ENCODE results near the gene SCAMP4.
"Not testable (repeated sequence)": the region's sequence is repeated elsewhere in the genome, so short reads cannot be mapped to it uniquely, and the experiment has no call there.

The SCAMP4 gene

DNA sequence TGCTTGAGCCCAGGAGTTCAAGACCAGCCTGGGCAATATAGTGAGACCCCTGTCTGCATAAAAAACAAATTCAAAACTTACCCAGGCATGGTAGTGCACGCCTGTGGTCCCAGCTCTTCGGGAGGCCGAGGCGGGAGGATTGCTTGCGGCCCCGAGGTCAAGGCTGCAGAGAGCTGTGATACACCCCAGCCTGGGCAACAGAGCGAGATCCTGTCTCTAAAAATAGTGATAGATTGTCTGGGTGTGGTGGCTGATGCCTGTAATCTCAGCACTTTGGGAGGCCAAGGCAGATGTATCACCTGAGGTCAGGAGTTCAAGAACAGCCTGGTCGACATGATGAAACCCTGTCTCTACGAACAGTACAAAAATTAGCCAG, 37.9 kb upstream of the SCAMP4 start:
- DNase-seq: no peak

GRCh38 chr19:1868971-1869370, 36.2 kb upstream of the SCAMP4 start:
- no peak for DNase-seq

DNA sequence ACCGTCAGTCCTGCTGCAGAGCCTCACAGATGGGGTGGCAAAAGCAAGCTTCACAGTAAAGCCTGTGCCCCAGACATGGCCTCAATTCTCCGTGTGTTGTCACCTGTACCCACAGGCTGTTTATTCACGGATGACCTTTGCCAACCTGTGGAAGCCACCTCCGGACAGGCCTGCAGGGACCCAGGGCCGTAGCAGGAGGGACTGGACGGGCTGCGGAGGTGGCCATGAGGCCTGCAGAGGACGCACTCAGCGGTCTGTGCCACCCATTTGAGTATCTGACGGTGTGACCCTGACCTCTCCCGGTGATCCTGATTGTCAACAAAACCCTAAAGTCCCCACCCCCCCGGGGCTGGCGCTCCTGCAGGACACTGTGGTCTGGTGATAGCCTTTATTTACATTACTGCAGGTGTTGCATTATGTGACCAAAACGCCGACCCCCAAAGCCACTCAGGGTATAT, 34.0 kb upstream of the SCAMP4 start:
- no peak for DNase-seq

DNA sequence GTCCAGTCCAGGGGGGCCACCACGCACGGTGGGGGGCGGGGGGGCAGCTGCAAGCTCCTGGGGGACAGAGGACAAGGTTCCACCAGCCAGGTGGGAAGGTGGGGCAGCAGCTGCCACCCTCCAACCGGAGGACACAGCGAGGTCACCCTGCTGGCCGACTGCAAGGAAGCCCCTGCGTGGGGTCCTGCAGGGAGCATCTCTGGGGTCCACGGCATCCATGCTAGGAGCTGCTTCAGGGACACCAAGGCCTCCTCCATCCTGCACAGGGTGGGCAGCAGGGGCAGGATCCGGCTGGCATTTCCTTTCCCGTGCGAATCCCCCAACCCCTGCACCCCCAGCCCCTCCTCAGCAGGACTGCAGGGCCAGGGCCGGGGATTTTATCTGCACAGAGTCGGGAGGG, 33.6 kb upstream of the SCAMP4 start:
- DNase-seq: no peak

DNA sequence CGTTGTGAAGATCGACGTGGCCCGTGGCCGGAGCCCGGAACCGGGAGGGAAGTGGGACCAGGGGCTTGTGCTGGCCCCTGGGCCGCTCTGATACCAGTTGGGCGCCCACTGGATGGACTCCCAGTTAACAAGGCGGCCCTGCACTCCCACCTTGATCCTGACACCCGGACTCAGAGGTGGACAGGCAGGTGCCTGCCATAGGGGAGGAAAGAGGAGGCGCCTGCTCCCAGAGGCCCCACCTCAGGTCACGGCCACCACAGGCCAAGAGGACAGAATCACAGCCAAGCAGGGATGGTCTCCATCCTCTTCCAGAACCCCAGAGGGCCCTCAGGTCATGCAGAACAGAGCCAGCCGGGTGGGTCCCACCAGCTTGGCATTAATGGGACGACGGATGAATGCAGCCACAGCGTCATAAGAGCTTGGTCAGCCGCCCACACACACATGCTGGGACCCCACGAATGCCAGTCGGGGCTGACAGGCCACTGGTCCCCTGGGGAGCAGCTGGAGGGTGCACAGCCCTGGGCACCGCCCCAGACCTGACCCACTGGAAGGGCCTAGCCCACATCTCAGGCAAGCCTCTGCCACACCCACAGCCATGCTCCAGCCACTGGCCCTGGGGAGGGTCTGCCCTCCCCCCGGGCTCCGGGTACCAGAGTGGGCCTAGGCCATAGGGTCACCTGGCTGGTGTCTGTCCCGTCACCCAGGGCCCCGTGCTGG, 32.2 kb upstream of the SCAMP4 start:
- DNase-seq: no peak

DNA sequence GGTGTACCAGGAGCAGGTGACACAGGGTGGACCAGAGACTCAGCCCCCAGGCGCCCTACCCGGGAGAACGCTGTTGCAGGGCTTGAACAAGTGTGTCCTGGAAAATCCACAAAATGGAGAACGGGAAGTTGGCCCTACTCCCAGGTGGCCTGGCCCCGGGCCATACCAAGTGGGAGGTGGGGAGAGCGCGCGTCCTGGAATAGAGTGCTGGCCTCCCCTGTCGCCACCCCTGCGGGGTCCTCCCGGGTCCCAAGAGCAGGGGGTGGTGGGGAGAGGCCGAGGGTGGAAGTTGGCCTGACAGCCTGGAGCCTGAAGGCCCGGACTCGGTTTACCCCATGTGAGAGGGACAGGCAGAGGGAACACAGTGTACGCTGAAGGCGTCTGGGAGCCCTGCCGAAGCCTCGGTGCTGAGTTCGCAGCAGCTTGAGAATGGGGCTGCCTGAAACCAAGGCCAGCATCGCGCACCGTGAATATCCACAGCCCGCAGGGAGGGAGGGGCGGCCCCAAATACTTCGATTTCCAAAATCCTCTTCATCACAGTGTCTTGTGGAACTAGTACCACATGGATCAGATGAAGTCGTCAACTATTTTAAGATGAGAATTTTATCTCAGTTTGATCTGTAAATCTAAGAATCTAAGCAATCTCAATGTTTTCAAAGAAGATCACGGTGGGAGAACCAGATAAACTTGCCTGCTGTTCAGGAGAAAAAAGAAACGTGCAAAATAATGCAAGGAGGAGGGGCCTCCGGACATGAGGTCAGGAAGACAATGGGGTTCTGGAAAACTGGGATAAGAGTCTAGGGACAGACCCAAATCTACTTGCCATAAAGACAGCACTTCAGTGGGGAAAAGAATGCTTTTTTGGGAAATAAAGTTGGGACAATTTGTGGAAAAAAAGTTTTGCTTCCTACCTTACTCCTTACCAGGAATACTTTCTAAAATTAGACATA, 31.4 kb upstream of the SCAMP4 start:
- no peak for DNase-seq

DNA sequence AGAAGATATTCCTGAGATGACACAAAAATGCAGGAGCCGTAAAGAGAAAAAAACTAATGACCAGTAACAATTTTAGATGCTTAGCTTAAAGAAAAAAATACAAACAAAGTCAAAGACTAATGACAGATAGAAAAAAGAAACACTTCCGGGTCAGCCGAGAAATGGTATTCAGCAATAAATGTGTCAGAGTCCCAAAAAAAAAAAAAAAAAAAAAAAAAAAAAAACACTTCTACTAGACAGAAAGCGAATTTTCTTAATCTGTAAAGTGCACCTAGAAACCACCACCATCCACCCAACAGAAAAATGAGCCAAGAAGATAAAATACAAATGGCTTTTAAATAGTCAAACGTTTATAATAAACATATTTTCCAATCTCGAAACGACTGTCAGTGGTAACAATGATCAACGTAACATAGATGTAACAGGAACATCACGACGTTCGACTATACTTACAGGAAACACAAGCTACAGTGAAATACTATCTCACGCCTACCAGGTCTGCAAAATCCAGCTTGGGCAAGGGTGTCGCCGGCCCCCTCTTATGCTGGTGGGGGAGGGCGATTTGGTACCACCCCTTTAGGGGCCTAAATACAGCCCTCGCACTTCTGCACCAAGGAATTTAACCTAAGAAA, 30.5 kb upstream of the SCAMP4 start:
- peak; percentile 17 for DNase-seq

DNA sequence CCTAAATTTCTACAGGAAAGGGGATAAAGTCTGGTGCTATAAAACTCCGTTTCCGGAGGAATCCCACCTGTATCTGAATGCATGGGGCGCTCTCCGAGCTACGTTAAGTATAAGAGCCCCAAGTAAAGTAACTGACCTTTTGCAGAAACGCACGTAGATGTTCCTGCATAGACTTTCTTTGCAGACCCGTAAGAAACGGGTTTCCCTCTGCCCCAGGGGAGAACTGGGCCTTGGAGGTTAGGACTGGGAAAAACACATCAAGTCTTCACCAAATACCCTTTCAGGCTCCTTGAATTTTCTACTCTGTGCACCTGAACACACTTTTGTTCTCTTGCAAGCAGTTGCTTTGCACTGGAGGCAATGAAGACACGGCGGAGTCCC, 29.9 kb upstream of the SCAMP4 start:
- DNase-seq: not testable (repeated sequence)

DNA sequence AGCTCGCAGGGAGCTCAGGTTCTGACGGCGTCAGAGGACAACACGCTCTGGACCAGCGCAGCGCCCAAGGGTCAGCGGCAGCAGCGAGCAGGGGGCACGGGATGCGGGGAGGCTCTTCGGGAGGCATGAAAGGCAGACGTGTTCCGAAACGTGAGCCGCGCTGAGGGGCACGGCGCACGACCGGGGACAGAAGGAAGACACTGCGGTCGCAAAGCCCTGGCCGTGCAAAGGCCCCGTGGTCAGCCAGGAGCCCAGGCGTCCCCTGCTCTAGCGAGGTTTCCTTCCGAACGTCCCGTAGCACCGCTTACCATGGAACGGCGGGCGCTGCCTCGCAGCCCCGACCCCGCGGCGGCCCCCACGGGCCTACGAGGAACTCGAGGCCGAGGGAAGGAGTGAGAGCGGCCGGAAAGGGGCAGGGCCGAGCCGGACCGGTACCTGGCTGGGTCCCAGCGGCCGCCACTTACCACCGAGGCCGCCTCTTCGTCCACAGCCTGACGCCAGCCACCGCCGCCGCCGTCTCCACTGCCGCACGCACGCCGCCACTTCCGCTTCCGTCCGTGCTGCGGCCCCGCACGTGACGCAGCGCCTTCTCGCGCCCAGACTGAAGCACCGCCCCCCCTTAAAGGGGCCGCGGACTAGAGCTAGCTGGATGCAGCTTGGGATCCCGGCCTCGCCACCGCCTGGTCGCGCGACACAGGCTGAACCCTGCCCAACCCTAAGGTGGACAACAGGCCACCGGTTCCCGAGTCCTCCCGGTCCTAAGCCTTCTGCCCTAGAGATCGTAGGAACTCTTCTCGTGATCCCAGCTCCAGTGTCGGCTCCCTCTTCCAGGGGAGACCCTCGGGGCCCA, 29.3 kb upstream of the SCAMP4 start:
- DNase-seq: peak; percentile 89

DNA sequence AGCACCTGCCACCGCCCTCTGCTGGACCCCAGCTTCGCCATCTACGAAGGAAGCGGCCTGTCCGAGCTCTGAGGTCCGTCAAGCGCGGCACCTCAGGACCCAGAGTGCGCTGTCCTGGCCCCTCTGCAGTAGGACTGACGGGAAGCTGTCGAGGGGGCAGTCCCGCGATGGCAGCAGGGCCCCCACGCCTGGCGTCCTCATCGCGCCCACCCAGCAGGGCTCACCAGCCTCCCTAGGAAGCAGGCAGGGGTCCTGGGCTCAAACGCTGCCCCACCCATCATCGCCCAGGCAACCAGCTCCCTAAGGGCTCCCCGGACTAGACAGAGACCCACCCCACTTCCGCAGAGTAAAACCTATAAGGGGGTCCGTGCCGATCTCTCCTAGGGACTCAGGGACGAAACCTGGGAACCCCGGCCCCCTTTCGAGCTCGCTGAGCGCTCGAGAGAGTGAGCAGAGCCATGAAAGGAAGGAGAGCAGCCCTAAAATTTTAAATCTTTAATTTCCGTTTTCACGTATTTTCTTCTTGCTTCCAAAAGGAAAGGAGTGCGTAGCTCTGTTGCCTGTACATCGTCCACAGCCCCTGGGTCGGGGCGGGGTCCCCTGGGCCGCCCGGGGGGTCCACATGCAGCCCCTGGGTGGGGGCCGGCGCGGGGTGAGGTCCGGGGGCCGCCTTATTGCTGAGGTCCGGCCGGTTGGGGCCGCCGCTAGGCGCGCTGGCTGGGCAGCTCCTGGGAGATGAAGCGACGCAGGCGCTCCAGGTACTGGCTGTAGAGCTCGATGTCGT, 28.5 kb upstream of the SCAMP4 start:
- DNase-seq: not testable (repeated sequence)

DNA sequence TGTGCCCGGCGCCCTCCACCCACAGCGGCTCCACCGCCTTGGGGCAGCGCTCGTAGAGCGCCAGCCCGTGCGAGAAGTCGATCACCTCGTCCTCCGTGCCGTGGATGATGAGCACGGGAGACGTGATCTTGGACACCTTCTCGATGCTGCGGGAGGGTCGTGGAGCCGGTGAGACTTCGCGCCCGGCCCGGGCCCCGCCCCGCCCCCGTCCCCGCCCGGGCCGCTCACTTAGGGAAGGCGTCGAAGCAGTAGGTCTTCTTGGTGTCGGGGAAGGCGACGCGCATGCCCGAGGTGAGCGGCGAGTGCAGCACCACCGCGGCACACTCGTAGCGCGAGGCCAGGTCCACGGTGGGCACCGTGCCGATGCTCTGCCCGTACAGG, 27.9 kb upstream of the SCAMP4 start:
- not testable (repeated sequence) for DNase-seq

GRCh38 chr19:1878583-1878982, 26.6 kb upstream of the SCAMP4 start:
- not testable (repeated sequence) for DNase-seq

DNA sequence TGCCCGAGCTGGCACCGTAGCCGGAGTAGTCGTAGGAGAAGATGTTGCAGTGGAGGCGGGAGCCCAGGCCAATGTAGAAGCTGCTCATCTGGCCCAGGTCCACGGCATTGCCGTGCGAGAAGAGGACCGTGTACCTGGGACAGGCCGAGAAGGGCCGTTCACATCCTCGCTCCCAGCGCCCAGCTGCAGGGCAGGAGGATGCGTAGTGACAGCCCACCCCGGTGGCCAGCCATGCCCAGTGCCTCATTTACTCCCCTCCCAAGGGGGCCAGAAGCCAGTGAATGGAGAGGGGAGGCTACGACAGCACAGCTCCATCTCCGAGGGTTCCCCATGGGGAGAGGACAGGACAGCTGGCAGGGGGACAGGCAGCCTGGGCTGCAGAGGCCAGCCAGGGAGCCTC, 25.2 kb upstream of the SCAMP4 start:
- DNase-seq: not testable (repeated sequence)

- DNase-seq: no peak
Observed at GRCh38 chr19:1880611-1881392, 24.4 kb upstream of the SCAMP4 start.

- DNase-seq: not testable (repeated sequence)
Observed at GRCh38 chr19:1881393-1882088, 23.7 kb upstream of the SCAMP4 start.

GRCh38 chr19:1882089-1882785, 23.0 kb upstream of the SCAMP4 start:
- DNase-seq: no peak

- no peak for DNase-seq
Observed at GRCh38 chr19:1882786-1883692, 22.2 kb upstream of the SCAMP4 start.

DNA sequence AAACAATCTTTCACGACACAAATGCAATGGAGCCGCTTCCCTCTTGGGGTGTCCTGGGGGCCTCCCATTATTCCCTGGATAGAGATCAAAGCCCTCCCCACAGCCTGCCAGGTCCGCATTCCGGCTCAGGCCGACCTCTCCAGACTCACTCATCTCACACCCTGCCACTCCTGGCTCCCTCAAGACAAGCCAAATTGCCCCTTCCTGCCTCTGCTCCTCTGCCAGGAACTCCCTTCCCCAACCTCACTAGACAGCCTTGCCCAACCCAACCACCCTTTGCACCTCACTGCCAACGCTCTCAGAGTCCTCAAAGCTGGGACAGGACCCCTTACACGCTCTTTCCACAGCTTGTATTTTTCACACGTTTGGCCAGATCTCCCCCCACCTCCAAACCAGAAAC, 21.4 kb upstream of the SCAMP4 start:
- DNase-seq: no peak

DNA sequence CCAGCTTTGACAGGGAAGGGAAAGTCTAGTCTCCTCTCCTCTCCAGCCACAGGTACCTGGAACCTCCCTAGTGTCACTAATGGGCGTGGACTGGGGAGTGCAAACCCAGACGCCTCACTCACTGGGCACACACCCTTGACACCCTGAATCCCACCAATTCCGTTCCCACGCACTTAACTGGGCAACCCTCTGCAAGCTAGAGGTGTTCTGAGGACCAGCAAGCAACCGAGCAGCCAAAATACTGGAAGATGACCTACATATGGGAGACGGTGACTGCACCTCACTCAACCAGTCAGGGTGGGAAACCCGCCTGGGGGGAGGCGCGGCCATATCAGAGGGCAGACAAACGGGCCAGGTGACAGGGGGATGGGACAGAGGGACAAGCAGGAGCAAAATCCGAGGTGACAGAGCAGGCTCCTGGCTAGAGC, 20.9 kb upstream of the SCAMP4 start:
- DNase-seq: no peak
